Body of pancreas (tissue), 4 donors: ENCODE measurements around the gene EIF2S3B.

Source experiments
- CTCF ChIP-seq, 7 experiments: fragments of 450-650 bp in 4 of 7; fragments of 200-600 bp in 3 of 7; sonication (generic) in 3 of 7; IDR thresholded peaks; one replicate each; pipeline ENCODE4 v1.5.1; 2016 to 2019; ENCODE audit warnings: antibody characterized with exemption in 7 of 7
- POLR2A ChIP-seq, 3 donors: fragments of 450-650 bp; IDR thresholded peaks; one replicate each; pipeline ENCODE4 v1.6.1; 2016; ENCODE audit warnings: antibody characterized with exemption in 3 of 3, mild to moderate bottlenecking in 2 of 3

- TF ChIP-seq CTCF (IDR thresholded peaks at IDR 0.05) (no peak), POLR2A (IDR thresholded peaks at IDR 0.05) (no peak)
Observed at GRCh38 chr12:10469701-10470100, 36.0 kb upstream of the EIF2S3B start.
